ENCODE data around the gene SLC15A4.

GRCh38 chr12:128872303-128872702 lies 48.5 kb upstream of the SLC15A4 start:
- TF ChIP-seq POLR2A (IDR thresholded peaks at IDR 0.05), result no peak
- no peak for TF ChIP-seq CTCF (IDR thresholded peaks at IDR 0.05)

Measured in Peyer's patch (tissue), 4 donors.